ENCODE measurements around the gene CYTH2.

GRCh38 chr19:48499316-48500090 lies 30.3 kb downstream of the CYTH2 start:
- TF ChIP-seq CTCF (IDR thresholded peaks at IDR 0.05) = no peak
- TF ChIP-seq POLR2A (IDR thresholded peaks at IDR 0.05) = no peak
